ENCODE results near the gene VEZT.

DNA sequence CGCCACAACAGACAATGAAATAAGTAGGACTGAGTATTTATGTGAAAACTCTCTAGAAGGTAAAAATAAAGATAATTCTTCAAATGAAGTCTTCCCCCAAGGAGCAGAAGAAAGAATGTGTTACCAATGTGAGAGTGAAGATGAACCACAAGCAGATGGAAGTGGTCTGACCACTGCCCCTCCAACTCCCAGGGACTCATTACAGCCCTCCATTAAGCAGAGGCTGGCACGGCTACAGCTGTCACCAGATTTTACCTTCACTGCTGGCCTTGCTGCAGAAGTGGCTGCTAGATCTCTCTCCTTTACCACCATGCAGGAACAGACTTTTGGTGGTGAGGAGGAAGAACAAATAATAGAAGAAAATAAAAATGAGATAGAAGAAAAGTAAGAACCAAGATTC, 82.7 kb downstream of the VEZT start:
- TF ChIP-seq EZH2phosphoT487 (IDR thresholded peaks at IDR 0.05; ENCODE audit: borderline replicate concordance, low read depth, low read length), result no peak
- TF ChIP-seq, protein P1, sequence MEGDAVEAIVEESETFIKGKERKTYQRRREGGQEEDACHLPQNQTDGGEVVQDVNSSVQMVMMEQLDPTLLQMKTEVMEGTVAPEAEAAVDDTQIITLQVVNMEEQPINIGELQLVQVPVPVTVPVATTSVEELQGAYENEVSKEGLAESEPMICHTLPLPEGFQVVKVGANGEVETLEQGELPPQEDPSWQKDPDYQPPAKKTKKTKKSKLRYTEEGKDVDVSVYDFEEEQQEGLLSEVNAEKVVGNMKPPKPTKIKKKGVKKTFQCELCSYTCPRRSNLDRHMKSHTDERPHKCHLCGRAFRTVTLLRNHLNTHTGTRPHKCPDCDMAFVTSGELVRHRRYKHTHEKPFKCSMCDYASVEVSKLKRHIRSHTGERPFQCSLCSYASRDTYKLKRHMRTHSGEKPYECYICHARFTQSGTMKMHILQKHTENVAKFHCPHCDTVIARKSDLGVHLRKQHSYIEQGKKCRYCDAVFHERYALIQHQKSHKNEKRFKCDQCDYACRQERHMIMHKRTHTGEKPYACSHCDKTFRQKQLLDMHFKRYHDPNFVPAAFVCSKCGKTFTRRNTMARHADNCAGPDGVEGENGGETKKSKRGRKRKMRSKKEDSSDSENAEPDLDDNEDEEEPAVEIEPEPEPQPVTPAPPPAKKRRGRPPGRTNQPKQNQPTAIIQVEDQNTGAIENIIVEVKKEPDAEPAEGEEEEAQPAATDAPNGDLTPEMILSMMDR (conservative IDR thresholded peaks at IDR 0.05; ENCODE audit: low read length), result no peak

Measured in OCI-LY7 (cell line).